Activated CD4-positive, CD25-positive, alpha-beta regulatory T cell (primary cell): ENCODE data around the gene TRIO.
"Not testable (repeated sequence)": the region's sequence is repeated elsewhere in the genome, so short reads cannot be mapped to it uniquely, and the experiment has no call there.

Experiments
- DNase-seq, 4 experiments: peaks; one replicate each; lab custom pipeline; 2025; lab: John Stamatoyannopoulos, UW

TRIO gene

GRCh38 chr5:14186059-14186830 lies 43.1 kb downstream of the TRIO start:
- DNase-seq = no peak

GRCh38 chr5:14187157-14187556 lies 44.0 kb downstream of the TRIO start:
- DNase-seq = no peak

- DNase-seq = no peak
These were observed 44.5 kb downstream of the TRIO start for GRCh38 chr5:14187660-14188059.

- no peak for DNase-seq
These were observed 45.6 kb downstream of the TRIO start for GRCh38 chr5:14188778-14189177.

GRCh38 chr5:14189680-14190079 lies 46.5 kb downstream of the TRIO start:
- DNase-seq = no peak

- no peak for DNase-seq
These were observed 47.3 kb downstream of the TRIO start for GRCh38 chr5:14190194-14191164.

GRCh38 chr5:14191325-14191724 lies 48.2 kb downstream of the TRIO start:
- DNase-seq = no peak

GRCh38 chr5:14193496-14193895 lies 50.4 kb downstream of the TRIO start:
- no peak for DNase-seq

GRCh38 chr5:14195588-14195987 lies 52.4 kb downstream of the TRIO start:
- no peak for DNase-seq

- no peak for DNase-seq
These were observed 53.9 kb downstream of the TRIO start for GRCh38 chr5:14197056-14197455.

GRCh38 chr5:14199902-14200301 lies 56.8 kb downstream of the TRIO start:
- no peak for DNase-seq

GRCh38 chr5:14200312-14200990 lies 57.3 kb downstream of the TRIO start:
- DNase-seq = no peak

- DNase-seq = no peak
These were observed 58.3 kb downstream of the TRIO start for GRCh38 chr5:14201325-14202045.

GRCh38 chr5:14202462-14202861 lies 59.3 kb downstream of the TRIO start:
- DNase-seq = no peak

- no peak for DNase-seq
These were observed 61.0 kb downstream of the TRIO start for GRCh38 chr5:14204011-14204670.

GRCh38 chr5:14204785-14205321 lies 61.7 kb downstream of the TRIO start:
- no peak for DNase-seq

- DNase-seq = no peak
These were observed 63.0 kb downstream of the TRIO start for GRCh38 chr5:14206028-14206725.

- not testable (repeated sequence) for DNase-seq
These were observed 64.3 kb downstream of the TRIO start for GRCh38 chr5:14207428-14207827.

- DNase-seq = no peak
These were observed 65.2 kb downstream of the TRIO start for GRCh38 chr5:14208071-14209021.
